PFSK-1 (cell line): ENCODE measurements around the gene PNMT.

Source experiments
- POLR2AphosphoS5 ChIP-seq: IDR thresholded peaks from 2 replicates; pipeline ENCODE4 v1.6.1; 2012; ENCODE audit warnings: low read depth, mild to moderate bottlenecking, control low read depth, low read length, moderate library complexity
- TAF1 ChIP-seq: IDR thresholded peaks from 2 replicates; pipeline ENCODE4 v1.6.1; 2012; ENCODE audit warnings: low read length, control low read depth, borderline replicate concordance; ENCODE audit not compliant: insufficient read depth

- TF ChIP-seq POLR2AphosphoS5: no peak
- TF ChIP-seq TAF1: no peak
Measured at GRCh38 chr17:39677072-39677471, 8.8 kb downstream of the PNMT start.
